ENCODE data around the gene SIRT7. TPM values are rescaled to one million over a fixed set of nuclear protein-coding genes. Genes with fewer than 3 reads are reported as not detected.

SIRT7 gene
- total RNA-seq, 4 donors from 2014 or later = 15.4 to 25.7 (median 20.2) TPM

- TF ChIP-seq CTCF (IDR thresholded peaks at IDR 0.05) = no peak
- peak; percentile 39 for ATAC-seq (ENCODE audit: low FRiP score)
- DNase-seq (ENCODE audit: low spot score) = peak; percentile 60
These were observed 8.6 kb upstream of the SIRT7 start for GRCh38 chr17:81926451-81927151.

GRCh38 chr17:81925860-81926450, 8.0 kb upstream of the SIRT7 start:
- ATAC-seq (ENCODE audit: low FRiP score) (no peak), DNase-seq (ENCODE audit: low spot score) (no peak)
- no peak for TF ChIP-seq CTCF (IDR thresholded peaks at IDR 0.05)

GRCh38 chr17:81924557-81925532, 6.9 kb upstream of the SIRT7 start:
- ATAC-seq (ENCODE audit: low FRiP score) (no peak), DNase-seq (ENCODE audit: low spot score) (no peak)
- TF ChIP-seq CTCF (IDR thresholded peaks at IDR 0.05) = no peak

- peak; percentile 55 for ATAC-seq (ENCODE audit: low FRiP score)
- TF ChIP-seq CTCF (IDR thresholded peaks at IDR 0.05) = no peak
- DNase-seq (ENCODE audit: low spot score) = peak; percentile 65
These were observed 5.6 kb upstream of the SIRT7 start for GRCh38 chr17:81923302-81924260.

- no peak for ATAC-seq (ENCODE audit: low FRiP score)
- no peak for TF ChIP-seq CTCF (IDR thresholded peaks at IDR 0.05)
- DNase-seq (ENCODE audit: low spot score) = no peak
These were observed 4.8 kb upstream of the SIRT7 start for GRCh38 chr17:81922566-81923301.
